Keratinocyte (primary cell): ENCODE measurements around the gene HID1. TPM values are rescaled to one million over a fixed set of nuclear protein-coding genes. Genes with fewer than 3 reads are reported as not detected.
A peak's percentile ranks its signal among the peaks of the same experiment; 100 is the strongest.

ENCODE experiments used
- DNase-seq: peaks from one replicate; pipeline ENCODE4 v3.0.0-alpha.2; 2011; ENCODE audit warnings: low read depth, missing footprints, low spot score
- FAIRE-seq: peaks from 2 replicates; lab custom pipeline; 2011; peaks lifted over from hg19 to GRCh38; lab: Jason Lieb, UNC
- H2AFZ ChIP-seq: 2 replicates; pipeline ENCODE4 v1.6.0; 2012; ENCODE audit warnings: low read length, control low read depth, inconsistent platforms; ENCODE audit not compliant: control insufficient read depth
- H3K27ac ChIP-seq: 2 replicates; pipeline ENCODE4 v1.5.1; 2011; ENCODE audit warnings: low read length; ENCODE audit not compliant: control insufficient read depth, insufficient read depth
- H3K27me3 ChIP-seq: 3 replicates; pipeline ENCODE4 v1.6.0; 2011; ENCODE audit warnings: low read length; ENCODE audit not compliant: control insufficient read depth, insufficient read depth; ENCODE audit errors: extremely low read depth
- H3K36me3 ChIP-seq, 2 experiments: 2 replicates in 1 of 2; 3 replicates in 1 of 2; pipeline ENCODE4 v1.5.1; 2011; ENCODE audit warnings: low read length in 2 of 2, mild to moderate bottlenecking in 1 of 2; ENCODE audit not compliant: control insufficient read depth in 2 of 2, insufficient read depth in 2 of 2; ENCODE audit errors: extremely low read depth in 1 of 2
- H3K4me1 ChIP-seq: 3 replicates; pipeline ENCODE4 v1.5.1; 2011; ENCODE audit warnings: low read length; ENCODE audit not compliant: control insufficient read depth, insufficient read depth; ENCODE audit errors: extremely low read depth
- H3K4me2 ChIP-seq: 3 replicates; pipeline ENCODE4 v1.6.0; 2011; ENCODE audit warnings: low read depth, low read length; ENCODE audit not compliant: control insufficient read depth, insufficient read depth; ENCODE audit errors: extremely low read depth
- H3K4me3 ChIP-seq, 3 experiments: fragments of 200-600 bp in 1 of 3; sonication (generic) in 1 of 3; 2 replicates in 2 of 3; 3 replicates in 1 of 3; pipeline ENCODE4 v1.5.1; 2011 to 2016; ENCODE audit warnings: low read length in 3 of 3, mild to moderate bottlenecking in 3 of 3, control low read depth in 2 of 3, inconsistent platforms in 1 of 3, low read depth in 1 of 3, mixed read lengths in 1 of 3, mixed run types in 1 of 3, moderate library complexity in 1 of 3; ENCODE audit not compliant: control insufficient read depth in 2 of 3, insufficient read depth in 2 of 3; ENCODE audit errors: extremely low read depth in 1 of 3
- H3K79me2 ChIP-seq: 2 replicates; pipeline ENCODE4 v1.6.0; 2012; ENCODE audit warnings: low read length; ENCODE audit not compliant: control insufficient read depth, insufficient read depth
- H3K9ac ChIP-seq: 3 replicates; pipeline ENCODE4 v1.6.0; 2011; ENCODE audit warnings: low read length; ENCODE audit not compliant: control insufficient read depth, insufficient read depth; ENCODE audit errors: extremely low read depth
- H3K9me1 ChIP-seq: 3 replicates; pipeline ENCODE4 v1.6.0; 2011; ENCODE audit warnings: low read length; ENCODE audit not compliant: control insufficient read depth, insufficient read depth; ENCODE audit errors: extremely low read depth
- H3K9me3 ChIP-seq: 2 replicates; pipeline ENCODE4 v1.5.1; 2012; ENCODE audit warnings: low read depth, low read length; ENCODE audit not compliant: control insufficient read depth
- H4K20me1 ChIP-seq: 3 replicates; pipeline ENCODE4 v1.6.0; 2011; ENCODE audit warnings: low read length; ENCODE audit not compliant: control insufficient read depth, insufficient read depth; ENCODE audit errors: extremely low read depth
- CTCF ChIP-seq, 3 experiments: IDR thresholded peaks in 1 of 3; conservative IDR thresholded peaks in 1 of 3; optimal IDR thresholded peaks in 1 of 3; 2 replicates in 2 of 3; 3 replicates in 1 of 3; pipeline versions ENCODE3 to v1.5.1; 2011; ENCODE audit warnings: low read length in 3 of 3, mild to moderate bottlenecking in 3 of 3, moderate library complexity in 2 of 3, control low read depth in 1 of 3, inconsistent platforms in 1 of 3; ENCODE audit not compliant: insufficient read depth in 2 of 3; ENCODE audit errors: extremely low read depth in 1 of 3
- EZH2 ChIP-seq: IDR thresholded peaks from one replicate; pipeline ENCODE4 v1.6.1; 2012; ENCODE audit warnings: inconsistent platforms, mild to moderate bottlenecking, low read length, moderate library complexity
- dilution Hi-C: fragments of 300-500 bp; cut with MboI; formaldehyde crosslinking; loops from one replicate; pipeline ENCODE4 v1.7.0; 2020; ENCODE audit warnings: low sequenced_read_pairs; ENCODE audit not compliant: extremely low pct_ligation_motif_present
- polyA plus RNA-seq, 5 experiments: library from polyadenylated mRNA; depleted of rRNA in 3 of 5; stranded (reverse) in 3 of 5; stranded (forward) in 1 of 5; unstranded in 1 of 5; fragments of >200 nt; gene quantifications; 1 replicate in 1 of 5; 2 replicates in 3 of 5; 3 replicates in 1 of 5; pipeline versions ENCODE4 v1.2.1 to v1.2.3, GENCODE V29; 2011 to 2012; ENCODE audit warnings: missing spikeins in 2 of 5, low read depth in 1 of 5, low replicate concordance in 1 of 5

The HID1 gene
- polyA plus RNA-seq, 1 donor (not counting 4 experiments of a cell fraction or from before 2014, with no cell fraction given) = 0.33 TPM

GRCh38 chr17:75012346-75013091 is 40.0 kb upstream of the HID1 start, which contains the start of gene MRPL58:
Gene MRPL58 (plus strand): TSS chr17:75012670. CDS start chr17:75012687, 17 bp downstream.
- H2AFZ ChIP-seq = peak within 1 kb of the TSS; percentile 94
- H3K36me3 ChIP-seq = peaks cover 0 to 2% of the 10 kb centered on the region in 2 experiments
- no peaks in the 10 kb centered on the region for H3K27me3 ChIP-seq
- peak within 1 kb of the TSS; percentile 75 to 90 (median 87) for H3K4me3 ChIP-seq
- no peaks in the 10 kb centered on the region for H4K20me1 ChIP-seq
- H3K79me2 ChIP-seq = peaks cover 26% of the 10 kb centered on the region
- H3K9me3 ChIP-seq = no peaks in the 10 kb centered on the region
- peaks cover 4% of the 10 kb centered on the region for H3K9me1 ChIP-seq
- peak within 1 kb of the TSS; percentile 61 for H3K27ac ChIP-seq
- no peak for DNase-seq
- peaks cover 21% of the 10 kb centered on the region for H3K4me1 ChIP-seq
- no peak for FAIRE-seq
- H3K4me2 ChIP-seq = peak within 1 kb of the TSS; percentile 98
- H3K9ac ChIP-seq = peak within 1 kb of the TSS; percentile 76
- dilution Hi-C loops = no loop called here
- no peak for TF ChIP-seq EZH2
- peak in 1 of 3 experiments; percentile 70 for TF ChIP-seq CTCF (optimal IDR thresholded peaks at IDR 0.05 in 1 of 3, IDR thresholded peaks at IDR 0.05 in 1 of 3, conservative IDR thresholded peaks at IDR 0.05 in 1 of 3; ENCODE audit: extremely low read depth in 1 of 3, insufficient read depth in 2 of 3, low read length in 3 of 3)

- no peak for FAIRE-seq
- Histone ChIP-seq H4K20me1 (no peaks in the 10 kb centered on the region), H3K4me3 (peak overlapping the region; percentile 75 to 90 (median 87)), H3K9ac (peak overlapping the region; percentile 76), H3K36me3 (peaks cover 0 to 2% of the 10 kb centered on the region in 2 experiments), H3K9me1 (peaks cover 4% of the 10 kb centered on the region), H3K27me3 (no peaks in the 10 kb centered on the region), H3K79me2 (peaks cover 26% of the 10 kb centered on the region), H3K9me3 (no peaks in the 10 kb centered on the region), H3K27ac (peak overlapping the region; percentile 61), H3K4me2 (peak overlapping the region; percentile 98), H2AFZ (peak overlapping the region; percentile 94), H3K4me1 (peaks cover 21% of the 10 kb centered on the region)
- DNase-seq = no peak
- TF ChIP-seq CTCF (optimal IDR thresholded peaks at IDR 0.05 in 1 of 3, IDR thresholded peaks at IDR 0.05 in 1 of 3, conservative IDR thresholded peaks at IDR 0.05 in 1 of 3; ENCODE audit: extremely low read depth in 1 of 3, insufficient read depth in 2 of 3, low read length in 3 of 3) (no peak), EZH2 (no peak)
- dilution Hi-C loops = no loop called here
Observed at GRCh38 chr17:75012096-75012345, 39.5 kb upstream of the HID1 start.
